WTC11 (cell line): ENCODE results near the gene INPP4B. TPM values are rescaled to one million over a fixed set of nuclear protein-coding genes. Genes with fewer than 3 reads are reported as not detected.
A peak's percentile ranks its signal among the peaks of the same experiment; 100 is the strongest.

ENCODE experiments used
- ATAC-seq: fragments of 200-7000 bp; cut with Tn5 transposase; 2 replicates; pipeline ENCODE4 v1.10.0; 2021; ENCODE audit warnings: mild to moderate bottlenecking, moderate library complexity
- CTCF ChIA-PET: fragments of 300-600 bp; sonication (Branson Sonifier 250); formaldehyde crosslinking; loops from one replicate; lab custom pipeline; 2021; ENCODE audit warnings: antibody characterized with exemption; lab: Charles Lee
- POLR2A ChIA-PET: fragments of 350-600 bp; sonication (Branson Sonifier 250); formaldehyde crosslinking; loops from one replicate; lab custom pipeline; 2021; ENCODE audit warnings: antibody characterized with exemption; lab: Charles Lee
- DNase-seq: peaks from one replicate; pipeline ENCODE4 v3.0.0; 2021; ENCODE audit warnings: low spot score
- H3K27ac Mint-ChIP-seq: 2 replicates; pipeline ENCODE4 v1.8.0; 2021; ENCODE audit warnings: mixed read lengths
- H3K27me3 Mint-ChIP-seq: 2 replicates; pipeline ENCODE4 v1.8.0; 2021; ENCODE audit warnings: low read depth, mild to moderate bottlenecking, moderate library complexity, mixed read lengths
- H3K36me3 Mint-ChIP-seq: 2 replicates; pipeline ENCODE4 v1.8.0; 2021; ENCODE audit warnings: mixed read lengths
- H3K4me1 Mint-ChIP-seq: 2 replicates; pipeline ENCODE4 v1.8.0; 2022; ENCODE audit warnings: mixed read lengths
- H3K4me3 Mint-ChIP-seq: 2 replicates; pipeline ENCODE4 v1.8.0; 2021; ENCODE audit warnings: mild to moderate bottlenecking, moderate library complexity, mixed read lengths
- H3K9me3 Mint-ChIP-seq: 2 replicates; pipeline ENCODE4 v1.8.0; 2021; ENCODE audit warnings: mixed read lengths
- ERG ChIP-seq: fragments of 250-450 bp; sonication (Bioruptor Pico); IDR thresholded peaks from 2 replicates; pipeline ENCODE4 v1.8.0; 2021; ENCODE audit warnings: mild to moderate bottlenecking
- HMGA2 ChIP-seq: fragments of 250-450 bp; sonication (Bioruptor Pico); IDR thresholded peaks from 2 replicates; pipeline ENCODE4 v1.4.0; 2021; ENCODE audit warnings: mild to moderate bottlenecking, moderate library complexity
- IRF2 ChIP-seq: sonication (generic); formaldehyde crosslinking; IDR thresholded peaks from 2 replicates; pipeline ENCODE4 v1.8.0; 2022; ENCODE audit warnings: low read depth, missing genetic modification reagents, borderline replicate concordance
- PRRX2 ChIP-seq: fragments of 250-450 bp; sonication (Bioruptor Pico); IDR thresholded peaks from 2 replicates; pipeline ENCODE4 v1.8.0; 2021; ENCODE audit warnings: mild to moderate bottlenecking
- ZNF512 ChIP-seq: sonication (generic); formaldehyde crosslinking; IDR thresholded peaks from 2 replicates; pipeline ENCODE4 v1.8.1; 2022; ENCODE audit warnings: missing genetic modification reagents, borderline replicate concordance
- ZNF671 ChIP-seq: fragments of 250-450 bp; sonication (Bioruptor Pico); IDR thresholded peaks from 2 replicates; pipeline ENCODE4 v1.8.0; 2021; ENCODE audit warnings: mild to moderate bottlenecking
- total RNA-seq: library from RNA; stranded (reverse); gene quantifications from 3 replicates; pipeline ENCODE4 v1.2.3, GENCODE V29; 2021
- TF ChIP-seq, protein P1 (sequence below): sonication (generic); formaldehyde crosslinking; IDR thresholded peaks from 2 replicates; pipeline ENCODE4 v1.8.1; 2023; ENCODE audit warnings: mild to moderate bottlenecking, missing genetic modification reagents, borderline replicate concordance
- TF ChIP-seq, protein P2 (sequence below): sonication (generic); formaldehyde crosslinking; IDR thresholded peaks from 2 replicates; pipeline ENCODE4 v1.8.0; 2023; ENCODE audit warnings: mild to moderate bottlenecking, missing genetic modification reagents
- TF ChIP-seq, protein P3 (sequence below): fragments of 250-450 bp; sonication (Bioruptor Pico); IDR thresholded peaks from 2 replicates; pipeline ENCODE4 v1.9.0; 2021; ENCODE audit warnings: mild to moderate bottlenecking, borderline replicate concordance
- TF ChIP-seq, protein P4 (sequence below): sonication (generic); formaldehyde crosslinking; IDR thresholded peaks from 2 replicates; pipeline ENCODE4 v1.8.1; 2023; ENCODE audit warnings: mild to moderate bottlenecking, missing genetic modification reagents

The INPP4B gene
- total RNA-seq, 1 experiment from 2014 or later: 0.92 TPM

DNA sequence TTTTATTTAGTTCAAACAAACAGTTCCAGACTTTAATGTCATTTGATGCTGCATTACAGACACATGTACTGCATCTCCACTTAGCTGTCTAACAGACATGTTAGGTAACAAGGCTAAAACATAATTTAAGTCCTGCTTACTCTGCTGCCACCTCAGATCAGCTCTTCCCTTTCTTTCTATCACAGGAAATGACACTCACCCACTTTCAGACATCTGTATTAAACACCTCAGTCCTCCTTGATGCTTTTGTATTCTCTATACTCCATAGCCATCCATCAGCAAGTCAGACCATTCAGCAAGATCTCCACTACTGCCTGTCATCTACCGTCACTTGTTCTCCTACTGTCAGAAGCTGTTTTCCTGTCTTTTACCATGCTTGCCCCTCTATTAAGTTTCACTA, 804.3 kb downstream of the INPP4B start:
- Mint-ChIP-seq H3K27me3 (peaks cover 21% of the 10 kb centered on the region), H3K36me3 (no peaks in the 10 kb centered on the region), H3K27ac (no peak overlapping the region), H3K4me1 (peaks cover 32% of the 10 kb centered on the region), H3K4me3 (no peak overlapping the region), H3K9me3 (no peaks in the 10 kb centered on the region)
- POLR2A ChIA-PET: no interaction called here
- no peak for TF ChIP-seq ZNF671 (CRISPR knock-in tag)
- TF ChIP-seq, protein P1, sequence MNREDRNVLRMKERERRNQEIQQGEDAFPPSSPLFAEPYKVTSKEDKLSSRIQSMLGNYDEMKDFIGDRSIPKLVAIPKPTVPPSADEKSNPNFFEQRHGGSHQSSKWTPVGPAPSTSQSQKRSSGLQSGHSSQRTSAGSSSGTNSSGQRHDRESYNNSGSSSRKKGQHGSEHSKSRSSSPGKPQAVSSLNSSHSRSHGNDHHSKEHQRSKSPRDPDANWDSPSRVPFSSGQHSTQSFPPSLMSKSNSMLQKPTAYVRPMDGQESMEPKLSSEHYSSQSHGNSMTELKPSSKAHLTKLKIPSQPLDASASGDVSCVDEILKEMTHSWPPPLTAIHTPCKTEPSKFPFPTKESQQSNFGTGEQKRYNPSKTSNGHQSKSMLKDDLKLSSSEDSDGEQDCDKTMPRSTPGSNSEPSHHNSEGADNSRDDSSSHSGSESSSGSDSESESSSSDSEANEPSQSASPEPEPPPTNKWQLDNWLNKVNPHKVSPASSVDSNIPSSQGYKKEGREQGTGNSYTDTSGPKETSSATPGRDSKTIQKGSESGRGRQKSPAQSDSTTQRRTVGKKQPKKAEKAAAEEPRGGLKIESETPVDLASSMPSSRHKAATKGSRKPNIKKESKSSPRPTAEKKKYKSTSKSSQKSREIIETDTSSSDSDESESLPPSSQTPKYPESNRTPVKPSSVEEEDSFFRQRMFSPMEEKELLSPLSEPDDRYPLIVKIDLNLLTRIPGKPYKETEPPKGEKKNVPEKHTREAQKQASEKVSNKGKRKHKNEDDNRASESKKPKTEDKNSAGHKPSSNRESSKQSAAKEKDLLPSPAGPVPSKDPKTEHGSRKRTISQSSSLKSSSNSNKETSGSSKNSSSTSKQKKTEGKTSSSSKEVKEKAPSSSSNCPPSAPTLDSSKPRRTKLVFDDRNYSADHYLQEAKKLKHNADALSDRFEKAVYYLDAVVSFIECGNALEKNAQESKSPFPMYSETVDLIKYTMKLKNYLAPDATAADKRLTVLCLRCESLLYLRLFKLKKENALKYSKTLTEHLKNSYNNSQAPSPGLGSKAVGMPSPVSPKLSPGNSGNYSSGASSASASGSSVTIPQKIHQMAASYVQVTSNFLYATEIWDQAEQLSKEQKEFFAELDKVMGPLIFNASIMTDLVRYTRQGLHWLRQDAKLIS (CRISPR knock-in tag): no peak
- TF ChIP-seq HMGA2 (CRISPR knock-in tag): no peak
- TF ChIP-seq ZNF512: no peak
- TF ChIP-seq ERG (CRISPR knock-in tag): no peak
- TF ChIP-seq PRRX2 (CRISPR knock-in tag): no peak
- ATAC-seq: no peak
- CTCF ChIA-PET: no interaction called here
- no peak for DNase-seq

GRCh38 chr4:142040043-142040442, 806.1 kb downstream of the INPP4B start:
- Mint-ChIP-seq H3K9me3 (no peaks in the 10 kb centered on the region), H3K36me3 (no peaks in the 10 kb centered on the region), H3K4me3 (no peak overlapping the region), H3K27ac (no peak overlapping the region), H3K27me3 (peaks cover 7% of the 10 kb centered on the region), H3K4me1 (peaks cover 17% of the 10 kb centered on the region)
- peak; percentile 87 for ATAC-seq
- peak; percentile 12 for DNase-seq
- TF ChIP-seq, protein P2, sequence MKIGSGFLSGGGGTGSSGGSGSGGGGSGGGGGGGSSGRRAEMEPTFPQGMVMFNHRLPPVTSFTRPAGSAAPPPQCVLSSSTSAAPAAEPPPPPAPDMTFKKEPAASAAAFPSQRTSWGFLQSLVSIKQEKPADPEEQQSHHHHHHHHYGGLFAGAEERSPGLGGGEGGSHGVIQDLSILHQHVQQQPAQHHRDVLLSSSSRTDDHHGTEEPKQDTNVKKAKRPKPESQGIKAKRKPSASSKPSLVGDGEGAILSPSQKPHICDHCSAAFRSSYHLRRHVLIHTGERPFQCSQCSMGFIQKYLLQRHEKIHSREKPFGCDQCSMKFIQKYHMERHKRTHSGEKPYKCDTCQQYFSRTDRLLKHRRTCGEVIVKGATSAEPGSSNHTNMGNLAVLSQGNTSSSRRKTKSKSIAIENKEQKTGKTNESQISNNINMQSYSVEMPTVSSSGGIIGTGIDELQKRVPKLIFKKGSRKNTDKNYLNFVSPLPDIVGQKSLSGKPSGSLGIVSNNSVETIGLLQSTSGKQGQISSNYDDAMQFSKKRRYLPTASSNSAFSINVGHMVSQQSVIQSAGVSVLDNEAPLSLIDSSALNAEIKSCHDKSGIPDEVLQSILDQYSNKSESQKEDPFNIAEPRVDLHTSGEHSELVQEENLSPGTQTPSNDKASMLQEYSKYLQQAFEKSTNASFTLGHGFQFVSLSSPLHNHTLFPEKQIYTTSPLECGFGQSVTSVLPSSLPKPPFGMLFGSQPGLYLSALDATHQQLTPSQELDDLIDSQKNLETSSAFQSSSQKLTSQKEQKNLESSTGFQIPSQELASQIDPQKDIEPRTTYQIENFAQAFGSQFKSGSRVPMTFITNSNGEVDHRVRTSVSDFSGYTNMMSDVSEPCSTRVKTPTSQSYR (CRISPR knock-in tag): no peak
- TF ChIP-seq IRF2 (CRISPR knock-in tag): no peak
- no peak for TF ChIP-seq ZNF512
- TF ChIP-seq, protein P3, sequence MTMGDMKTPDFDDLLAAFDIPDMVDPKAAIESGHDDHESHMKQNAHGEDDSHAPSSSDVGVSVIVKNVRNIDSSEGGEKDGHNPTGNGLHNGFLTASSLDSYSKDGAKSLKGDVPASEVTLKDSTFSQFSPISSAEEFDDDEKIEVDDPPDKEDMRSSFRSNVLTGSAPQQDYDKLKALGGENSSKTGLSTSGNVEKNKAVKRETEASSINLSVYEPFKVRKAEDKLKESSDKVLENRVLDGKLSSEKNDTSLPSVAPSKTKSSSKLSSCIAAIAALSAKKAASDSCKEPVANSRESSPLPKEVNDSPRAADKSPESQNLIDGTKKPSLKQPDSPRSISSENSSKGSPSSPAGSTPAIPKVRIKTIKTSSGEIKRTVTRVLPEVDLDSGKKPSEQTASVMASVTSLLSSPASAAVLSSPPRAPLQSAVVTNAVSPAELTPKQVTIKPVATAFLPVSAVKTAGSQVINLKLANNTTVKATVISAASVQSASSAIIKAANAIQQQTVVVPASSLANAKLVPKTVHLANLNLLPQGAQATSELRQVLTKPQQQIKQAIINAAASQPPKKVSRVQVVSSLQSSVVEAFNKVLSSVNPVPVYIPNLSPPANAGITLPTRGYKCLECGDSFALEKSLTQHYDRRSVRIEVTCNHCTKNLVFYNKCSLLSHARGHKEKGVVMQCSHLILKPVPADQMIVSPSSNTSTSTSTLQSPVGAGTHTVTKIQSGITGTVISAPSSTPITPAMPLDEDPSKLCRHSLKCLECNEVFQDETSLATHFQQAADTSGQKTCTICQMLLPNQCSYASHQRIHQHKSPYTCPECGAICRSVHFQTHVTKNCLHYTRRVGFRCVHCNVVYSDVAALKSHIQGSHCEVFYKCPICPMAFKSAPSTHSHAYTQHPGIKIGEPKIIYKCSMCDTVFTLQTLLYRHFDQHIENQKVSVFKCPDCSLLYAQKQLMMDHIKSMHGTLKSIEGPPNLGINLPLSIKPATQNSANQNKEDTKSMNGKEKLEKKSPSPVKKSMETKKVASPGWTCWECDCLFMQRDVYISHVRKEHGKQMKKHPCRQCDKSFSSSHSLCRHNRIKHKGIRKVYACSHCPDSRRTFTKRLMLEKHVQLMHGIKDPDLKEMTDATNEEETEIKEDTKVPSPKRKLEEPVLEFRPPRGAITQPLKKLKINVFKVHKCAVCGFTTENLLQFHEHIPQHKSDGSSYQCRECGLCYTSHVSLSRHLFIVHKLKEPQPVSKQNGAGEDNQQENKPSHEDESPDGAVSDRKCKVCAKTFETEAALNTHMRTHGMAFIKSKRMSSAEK (CRISPR knock-in tag): no peak
- TF ChIP-seq, protein P4, sequence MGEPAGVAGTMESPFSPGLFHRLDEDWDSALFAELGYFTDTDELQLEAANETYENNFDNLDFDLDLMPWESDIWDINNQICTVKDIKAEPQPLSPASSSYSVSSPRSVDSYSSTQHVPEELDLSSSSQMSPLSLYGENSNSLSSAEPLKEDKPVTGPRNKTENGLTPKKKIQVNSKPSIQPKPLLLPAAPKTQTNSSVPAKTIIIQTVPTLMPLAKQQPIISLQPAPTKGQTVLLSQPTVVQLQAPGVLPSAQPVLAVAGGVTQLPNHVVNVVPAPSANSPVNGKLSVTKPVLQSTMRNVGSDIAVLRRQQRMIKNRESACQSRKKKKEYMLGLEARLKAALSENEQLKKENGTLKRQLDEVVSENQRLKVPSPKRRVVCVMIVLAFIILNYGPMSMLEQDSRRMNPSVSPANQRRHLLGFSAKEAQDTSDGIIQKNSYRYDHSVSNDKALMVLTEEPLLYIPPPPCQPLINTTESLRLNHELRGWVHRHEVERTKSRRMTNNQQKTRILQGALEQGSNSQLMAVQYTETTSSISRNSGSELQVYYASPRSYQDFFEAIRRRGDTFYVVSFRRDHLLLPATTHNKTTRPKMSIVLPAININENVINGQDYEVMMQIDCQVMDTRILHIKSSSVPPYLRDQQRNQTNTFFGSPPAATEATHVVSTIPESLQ (CRISPR knock-in tag): no peak
- CTCF ChIA-PET: no interaction called here
- POLR2A ChIA-PET: no interaction called here
